Smooth muscle cell (in vitro differentiated cells): ENCODE data around the gene SCP2D1. TPM values are rescaled to one million over a fixed set of nuclear protein-coding genes. Genes with fewer than 3 reads are reported as not detected.

Experiments
- DNase-seq: peaks from one replicate; lab custom pipeline; 2025; ENCODE audit not compliant: unreplicated experiment; lab: John Stamatoyannopoulos, UW
- H2AFZ ChIP-seq: fragments of 200-600 bp; sonication (generic); 2 replicates; pipeline ENCODE4 v1.6.0; 2016; ENCODE audit warnings: antibody characterized with exemption, low read depth, mild to moderate bottlenecking
- H3F3A ChIP-seq: fragments of 200-600 bp; sonication (generic); 2 replicates; pipeline ENCODE4 v1.6.0; 2017; ENCODE audit warnings: antibody characterized with exemption, low read depth
- H3K27ac ChIP-seq: fragments of 200-600 bp; sonication (generic); 2 replicates; pipeline ENCODE4 v1.5.1; 2016; ENCODE audit warnings: low read depth, mild to moderate bottlenecking
- H3K27me3 ChIP-seq: fragments of 200-600 bp; sonication (generic); 2 replicates; pipeline ENCODE4 v1.6.1; 2016; ENCODE audit warnings: low read depth, mild to moderate bottlenecking
- H3K36me3 ChIP-seq: fragments of 200-600 bp; sonication (generic); 2 replicates; pipeline ENCODE4 v1.5.1; 2016; ENCODE audit warnings: low read depth
- H3K4me1 ChIP-seq: fragments of 200-600 bp; sonication (generic); 2 replicates; pipeline ENCODE4 v1.5.1; 2016; ENCODE audit warnings: low read depth
- H3K4me2 ChIP-seq: fragments of 200-600 bp; sonication (generic); 2 replicates; pipeline ENCODE4 v1.6.0; 2016; ENCODE audit warnings: mild to moderate bottlenecking
- H3K4me3 ChIP-seq: fragments of 200-600 bp; sonication (generic); 2 replicates; pipeline ENCODE4 v1.5.1; 2016; ENCODE audit warnings: mild to moderate bottlenecking
- H3K79me2 ChIP-seq: fragments of 200-600 bp; sonication (generic); 2 replicates; pipeline ENCODE4 v1.6.0; 2016; ENCODE audit warnings: low read depth, mild to moderate bottlenecking
- H3K9ac ChIP-seq: fragments of 200-600 bp; sonication (generic); 2 replicates; pipeline ENCODE4 v1.6.0; 2016; ENCODE audit warnings: low read depth
- H3K9me3 ChIP-seq: fragments of 200-600 bp; sonication (generic); replicated peaks from 2 replicates; pipeline ENCODE4 v1.5.1; 2016; ENCODE audit warnings: low read depth
- H4K20me1 ChIP-seq: fragments of 200-600 bp; sonication (generic); 2 replicates; pipeline ENCODE4 v1.6.0; 2016; ENCODE audit warnings: low read depth
- CTCF ChIP-seq: fragments of 200-600 bp; sonication (generic); IDR thresholded peaks from 2 replicates; pipeline ENCODE4 v1.5.1; 2017; ENCODE audit warnings: borderline replicate concordance, mild to moderate bottlenecking, antibody characterized with exemption; ENCODE audit not compliant: insufficient read depth, poor library complexity, severe bottlenecking
- WGBS: methylation state at CpG from one replicate; pipeline ENCODE4 v1.1.7; 2016; ENCODE audit warnings: low lambda C conversion rate; 5-methylcytosine and 5-hydroxymethylcytosine counted together
- polyA plus RNA-seq: library from polyadenylated mRNA; unstranded; fragments of >200 nt; fragmentation: Nextera tagmentation; extraction: Ambion mirVana; gene quantifications from 2 replicates; pipeline ENCODE4 v1.2.1, GENCODE V29; 2016
- total RNA-seq: library from RNA; depleted of rRNA; stranded (reverse); fragments of >200 nt; gene quantifications from 2 replicates; pipeline ENCODE4 v1.2.3, GENCODE V29; 2014

The SCP2D1 gene
- total and polyA plus RNA-seq, 2 experiments from 2014 or later: not detected

DNA sequence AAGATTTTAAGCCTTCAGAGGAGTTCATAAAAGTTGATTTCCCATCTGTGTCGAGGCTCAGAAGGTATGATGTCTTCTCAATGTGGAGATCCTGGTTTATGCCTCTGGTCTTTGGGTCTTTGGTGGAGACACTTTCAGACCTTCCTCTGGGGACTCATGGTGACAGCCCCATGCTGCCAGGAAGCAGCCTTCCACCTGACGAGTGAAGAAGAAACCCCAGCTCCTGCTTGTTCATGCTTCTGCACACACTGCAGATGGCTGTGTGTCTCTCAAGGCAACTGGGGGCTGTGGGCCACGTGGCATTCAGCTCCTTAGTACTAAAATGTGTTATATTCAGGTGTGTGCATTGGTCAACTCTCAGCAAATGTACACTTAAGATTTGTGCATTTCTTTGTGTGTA is 4.9 kb upstream of the SCP2D1 start:
- no peak for TF ChIP-seq CTCF
- Histone ChIP-seq H3K27ac (no peak overlapping the region), H3K9me3 (no peaks in the 10 kb centered on the region), H4K20me1 (no peaks in the 10 kb centered on the region), H3K36me3 (no peaks in the 10 kb centered on the region), H2AFZ (no peak overlapping the region), H3K4me2 (no peak overlapping the region), H3K4me3 (no peak overlapping the region), H3K27me3 (no peaks in the 10 kb centered on the region), H3K9ac (no peak overlapping the region), H3K79me2 (no peaks in the 10 kb centered on the region), H3F3A (no peaks in the 10 kb centered on the region), H3K4me1 (no peaks in the 10 kb centered on the region)
- DNase-seq: no peak
- WGBS: 58% methylated on average over 3 of the region's 3 CpGs

DNA sequence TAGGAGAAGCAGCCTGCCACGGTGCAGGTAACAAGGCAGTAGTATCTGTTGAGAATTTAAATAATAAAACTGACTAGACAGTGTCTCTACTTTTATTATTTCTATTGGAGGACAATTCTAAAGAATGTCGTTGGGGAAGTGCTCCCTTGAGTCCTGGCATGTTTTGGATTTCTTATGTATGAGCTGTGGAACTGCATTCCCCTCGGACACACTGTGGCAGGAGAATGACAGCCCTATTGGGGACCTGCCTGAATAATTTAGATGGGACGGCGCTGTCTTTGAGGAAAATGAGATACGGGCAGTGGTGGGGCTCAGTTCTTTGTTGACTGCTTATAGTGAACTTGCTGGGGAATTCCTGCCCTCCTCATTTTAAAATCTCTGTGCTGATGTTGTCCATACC is 2.4 kb upstream of the SCP2D1 start:
- no peak overlapping the region for H3K4me3 ChIP-seq
- no peaks in the 10 kb centered on the region for H4K20me1 ChIP-seq
- no peaks in the 10 kb centered on the region for H3K36me3 ChIP-seq
- H3K4me1 ChIP-seq: no peaks in the 10 kb centered on the region
- no peak for TF ChIP-seq CTCF
- no peaks in the 10 kb centered on the region for H3K79me2 ChIP-seq
- H3K9ac ChIP-seq: no peak overlapping the region
- no peaks in the 10 kb centered on the region for H3K9me3 ChIP-seq
- H3K27ac ChIP-seq: no peak overlapping the region
- no peaks in the 10 kb centered on the region for H3K27me3 ChIP-seq
- DNase-seq: no peak
- WGBS: 86% methylated on average over 6 of the region's 6 CpGs
- H2AFZ ChIP-seq: no peak overlapping the region
- H3K4me2 ChIP-seq: no peak overlapping the region
- H3F3A ChIP-seq: no peaks in the 10 kb centered on the region

DNA sequence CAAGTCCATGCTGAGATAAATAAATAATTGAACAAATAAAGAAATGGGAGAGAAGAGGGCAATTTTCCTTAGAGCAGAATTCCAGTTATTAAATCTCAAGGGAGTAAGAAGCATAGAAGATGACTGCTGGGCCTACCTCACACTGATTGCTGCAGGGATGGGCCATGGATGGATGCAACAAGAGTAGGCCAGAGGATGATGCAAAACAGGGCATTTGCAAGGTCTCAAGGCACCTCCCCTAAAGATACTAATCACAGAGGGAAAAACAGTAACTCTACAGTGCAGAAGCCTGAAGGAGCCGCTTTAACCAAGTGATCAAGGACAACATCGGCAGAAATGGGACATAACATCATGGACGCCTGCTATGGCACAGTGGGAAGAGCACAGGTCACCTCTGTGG is 1.7 kb upstream of the SCP2D1 start:
- H3K4me3 ChIP-seq: no peak overlapping the region
- TF ChIP-seq CTCF: no peak
- no peaks in the 10 kb centered on the region for H3K4me1 ChIP-seq
- no peak for DNase-seq
- no peak overlapping the region for H3K9ac ChIP-seq
- no peaks in the 10 kb centered on the region for H3F3A ChIP-seq
- H2AFZ ChIP-seq: no peak overlapping the region
- no peaks in the 10 kb centered on the region for H3K9me3 ChIP-seq
- no peaks in the 10 kb centered on the region for H3K79me2 ChIP-seq
- H4K20me1 ChIP-seq: no peaks in the 10 kb centered on the region
- H3K36me3 ChIP-seq: no peaks in the 10 kb centered on the region
- no peak overlapping the region for H3K4me2 ChIP-seq
- no peaks in the 10 kb centered on the region for H3K27me3 ChIP-seq
- H3K27ac ChIP-seq: no peak overlapping the region
- 95% methylated on average over 3 of the region's 3 CpGs for WGBS

GRCh38 chr20:18815194-18815942 is 1.8 kb downstream of the SCP2D1 start:
- H3K27ac ChIP-seq: no peak overlapping the region
- H3K9me3 ChIP-seq: no peaks in the 10 kb centered on the region
- H3K36me3 ChIP-seq: no peaks in the 10 kb centered on the region
- H3F3A ChIP-seq: no peaks in the 10 kb centered on the region
- H3K9ac ChIP-seq: no peak overlapping the region
- no peak for DNase-seq
- no peak overlapping the region for H2AFZ ChIP-seq
- no peak overlapping the region for H3K4me3 ChIP-seq
- H3K27me3 ChIP-seq: no peaks in the 10 kb centered on the region
- no peak overlapping the region for H3K4me2 ChIP-seq
- H3K4me1 ChIP-seq: no peaks in the 10 kb centered on the region
- no peaks in the 10 kb centered on the region for H3K79me2 ChIP-seq
- no peaks in the 10 kb centered on the region for H4K20me1 ChIP-seq
- WGBS: 89% methylated on average over 6 of the region's 6 CpGs
- no peak for TF ChIP-seq CTCF
